ENCODE measurements around the gene RALGAPA2.

DNA sequence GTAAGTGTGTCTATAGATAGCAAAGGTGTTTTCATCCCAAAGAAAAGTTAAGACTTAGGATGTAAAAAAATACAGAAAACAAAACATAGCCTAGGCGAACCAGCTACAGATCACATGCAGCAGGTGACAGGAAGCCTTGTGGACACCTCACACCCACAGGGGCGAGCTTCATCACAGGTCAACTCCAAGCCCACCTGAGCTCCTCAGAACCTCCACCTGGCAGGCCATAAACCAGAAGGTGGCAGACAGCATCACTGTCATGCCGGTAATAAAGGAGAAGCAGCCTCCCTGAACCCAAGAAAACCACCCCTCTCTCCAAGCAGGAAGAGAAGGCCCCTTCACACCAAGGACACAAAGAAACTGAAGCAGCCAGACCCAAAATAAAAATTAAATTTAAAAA lies 1.0 kb downstream of the RALGAPA2 start:
- no peak for TF ChIP-seq POLR2AphosphoS5 (IDR thresholded peaks at IDR 0.05)
- TF ChIP-seq, protein P1, sequence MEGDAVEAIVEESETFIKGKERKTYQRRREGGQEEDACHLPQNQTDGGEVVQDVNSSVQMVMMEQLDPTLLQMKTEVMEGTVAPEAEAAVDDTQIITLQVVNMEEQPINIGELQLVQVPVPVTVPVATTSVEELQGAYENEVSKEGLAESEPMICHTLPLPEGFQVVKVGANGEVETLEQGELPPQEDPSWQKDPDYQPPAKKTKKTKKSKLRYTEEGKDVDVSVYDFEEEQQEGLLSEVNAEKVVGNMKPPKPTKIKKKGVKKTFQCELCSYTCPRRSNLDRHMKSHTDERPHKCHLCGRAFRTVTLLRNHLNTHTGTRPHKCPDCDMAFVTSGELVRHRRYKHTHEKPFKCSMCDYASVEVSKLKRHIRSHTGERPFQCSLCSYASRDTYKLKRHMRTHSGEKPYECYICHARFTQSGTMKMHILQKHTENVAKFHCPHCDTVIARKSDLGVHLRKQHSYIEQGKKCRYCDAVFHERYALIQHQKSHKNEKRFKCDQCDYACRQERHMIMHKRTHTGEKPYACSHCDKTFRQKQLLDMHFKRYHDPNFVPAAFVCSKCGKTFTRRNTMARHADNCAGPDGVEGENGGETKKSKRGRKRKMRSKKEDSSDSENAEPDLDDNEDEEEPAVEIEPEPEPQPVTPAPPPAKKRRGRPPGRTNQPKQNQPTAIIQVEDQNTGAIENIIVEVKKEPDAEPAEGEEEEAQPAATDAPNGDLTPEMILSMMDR (IDR thresholded peaks at IDR 0.05) = no peak
